ENCODE results near the gene USP17L30. TPM values are rescaled to one million over a fixed set of nuclear protein-coding genes. Genes with fewer than 3 reads are reported as not detected.

Gene USP17L30, protein sequence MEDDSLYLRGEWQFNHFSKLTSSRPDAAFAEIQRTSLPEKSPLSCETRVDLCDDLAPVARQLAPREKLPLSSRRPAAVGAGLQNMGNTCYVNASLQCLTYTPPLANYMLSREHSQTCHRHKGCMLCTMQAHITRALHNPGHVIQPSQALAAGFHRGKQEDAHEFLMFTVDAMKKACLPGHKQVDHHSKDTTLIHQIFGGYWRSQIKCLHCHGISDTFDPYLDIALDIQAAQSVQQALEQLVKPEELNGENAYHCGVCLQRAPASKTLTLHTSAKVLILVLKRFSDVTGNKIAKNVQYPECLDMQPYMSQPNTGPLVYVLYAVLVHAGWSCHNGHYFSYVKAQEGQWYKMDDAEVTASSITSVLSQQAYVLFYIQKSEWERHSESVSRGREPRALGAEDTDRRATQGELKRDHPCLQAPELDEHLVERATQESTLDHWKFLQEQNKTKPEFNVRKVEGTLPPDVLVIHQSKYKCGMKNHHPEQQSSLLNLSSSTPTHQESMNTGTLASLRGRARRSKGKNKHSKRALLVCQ
- not detected in 5 replicates for total RNA-seq (2022; extraction: Qiagen RNA extraction)

GRCh38 chr4:9362829-9363228 is at the start of gene USP17L30:
Gene USP17L30 (plus strand): TSS chr4:9363129. CDS start chr4:9363129, 0 bp downstream.

GRCh38 chr4:9324865-9325264 is 38.1 kb upstream of the USP17L30 start, which contains the start of gene USP17L24:
Gene USP17L24 (plus strand): TSS chr4:9325165. CDS start chr4:9325165, 0 bp downstream.

GRCh38 chr4:9329611-9330010 is 33.3 kb upstream of the USP17L30 start, which contains the start of gene USP17L25:
Gene USP17L25 (plus strand): TSS chr4:9329911. CDS start chr4:9329911, 0 bp downstream.

GRCh38 chr4:9334358-9334757 is 28.6 kb upstream of the USP17L30 start, which contains the start of gene USP17L26:
Gene USP17L26 (plus strand): TSS chr4:9334658. CDS start chr4:9334658, 0 bp downstream.

GRCh38 chr4:9339103-9339502 is 23.8 kb upstream of the USP17L30 start, which contains the start of gene USP17L5:
Gene USP17L5 (plus strand): TSS chr4:9339403. CDS start chr4:9339403, 0 bp downstream.

GRCh38 chr4:9343848-9344247 is 19.1 kb upstream of the USP17L30 start, which contains the start of gene USP17L27:
Gene USP17L27 (plus strand): TSS chr4:9344148. CDS start chr4:9344148, 0 bp downstream.

DNA sequence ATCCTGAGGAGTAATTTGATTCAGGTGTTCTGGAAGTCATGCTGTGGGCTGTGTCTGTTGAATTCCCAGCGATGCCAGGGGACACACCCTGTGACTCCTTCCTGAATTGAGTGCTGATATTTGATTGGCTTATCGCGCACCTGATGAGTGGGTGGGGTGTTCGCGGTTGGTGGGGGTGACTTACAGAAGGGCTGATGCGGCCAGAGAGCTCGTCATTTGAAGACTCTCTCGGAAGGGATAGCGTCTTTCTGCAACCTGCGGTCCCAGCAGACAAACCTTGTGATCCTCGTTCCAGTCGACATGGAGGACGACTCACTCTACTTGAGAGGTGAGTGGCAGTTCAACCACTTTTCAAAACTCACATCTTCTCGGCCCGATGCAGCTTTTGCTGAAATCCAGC is 14.3 kb upstream of the USP17L30 start, which contains the start of gene USP17L28:
USP17L28 (plus strand) TSS at position 301 of the 400 bp plus-strand sequence; CDS start at position 301, 0 bp downstream.

GRCh38 chr4:9353338-9353737 is 9.6 kb upstream of the USP17L30 start, which contains the start of gene USP17L29:
Gene USP17L29 (plus strand): TSS chr4:9353638. CDS start chr4:9353638, 0 bp downstream.

Other genes starting within 250 kb of the USP17L30 start
- gene FAM90A26, start 192.7 kb upstream of the USP17L30 start, total RNA-seq (2022; extraction: Qiagen RNA extraction) = not detected in 5 replicates
- gene USP17L10, start 152.5 kb upstream of the USP17L30 start, total RNA-seq (2022; extraction: Qiagen RNA extraction) = not detected in 5 replicates
- not detected in 5 replicates for gene USP17L11, start 147.7 kb upstream of the USP17L30 start, total RNA-seq (2022; extraction: Qiagen RNA extraction)
- gene USP17L12, start 143.0 kb upstream of the USP17L30 start, total RNA-seq (2022; extraction: Qiagen RNA extraction) = not detected in 5 replicates
- gene USP17L13, start 138.2 kb upstream of the USP17L30 start, total RNA-seq (2022; extraction: Qiagen RNA extraction) = not detected in 5 replicates
- not detected in 5 replicates for gene USP17L15, start 128.7 kb upstream of the USP17L30 start, total RNA-seq (2022; extraction: Qiagen RNA extraction)
- not detected in 5 replicates for gene USP17L17, start 119.2 kb upstream of the USP17L30 start, total RNA-seq (2022; extraction: Qiagen RNA extraction)
- not detected in 5 replicates for gene USP17L18, start 114.5 kb upstream of the USP17L30 start, total RNA-seq (2022; extraction: Qiagen RNA extraction)
- not detected in 5 replicates for gene USP17L19, start 109.8 kb upstream of the USP17L30 start, total RNA-seq (2022; extraction: Qiagen RNA extraction)
- not detected in 5 replicates for gene USP17L20, start 105.0 kb upstream of the USP17L30 start, total RNA-seq (2022; extraction: Qiagen RNA extraction)
- not detected in 5 replicates for gene USP17L21, start 100.3 kb upstream of the USP17L30 start, total RNA-seq (2022; extraction: Qiagen RNA extraction)
- gene USP17L22, start 95.5 kb upstream of the USP17L30 start, total RNA-seq (2022; extraction: Qiagen RNA extraction) = not detected in 5 replicates
- not detected in 5 replicates for gene USP17L24, start 38.0 kb upstream of the USP17L30 start, total RNA-seq (2022; extraction: Qiagen RNA extraction)
- gene USP17L25, start 33.2 kb upstream of the USP17L30 start, total RNA-seq (2022; extraction: Qiagen RNA extraction) = not detected in 5 replicates
- not detected in 5 replicates for gene USP17L26, start 28.5 kb upstream of the USP17L30 start, total RNA-seq (2022; extraction: Qiagen RNA extraction)
- gene USP17L5, start 23.7 kb upstream of the USP17L30 start, total RNA-seq (2022; extraction: Qiagen RNA extraction) = not detected in 5 replicates
- gene USP17L27, start 19.0 kb upstream of the USP17L30 start, total RNA-seq (2022; extraction: Qiagen RNA extraction) = not detected in 5 replicates
- gene USP17L28, start 14.2 kb upstream of the USP17L30 start, total RNA-seq (2022; extraction: Qiagen RNA extraction) = not detected in 5 replicates
- gene USP17L29, start 9.5 kb upstream of the USP17L30 start, total RNA-seq (2022; extraction: Qiagen RNA extraction) = not detected in 5 replicates
- gene DEFB131A, start 81.3 kb downstream of the USP17L30 start, total RNA-seq (2022; extraction: Qiagen RNA extraction) = not detected in 5 replicates